Measurements from ENCODE around the gene RCC2.

The RCC2 gene

GRCh38 chr1:17441993-17442357, 2.5 kb upstream of the RCC2 start:
- DNase-seq = no peak

- peak; percentile 24 to 26 for DNase-seq
These were observed 2.0 kb upstream of the RCC2 start for GRCh38 chr1:17441265-17441992.

GRCh38 chr1:17440827-17441168, 1.3 kb upstream of the RCC2 start:
- DNase-seq = no peak

GRCh38 chr1:17440074-17440826, 773 bp upstream of the RCC2 start:
- DNase-seq = no peak

- DNase-seq = peak; percentile 88 to 93
These were observed 893 bp downstream of the RCC2 start for GRCh38 chr1:17438318-17439249.

GRCh38 chr1:17437580-17438317, 1.7 kb downstream of the RCC2 start:
- peak; percentile 29 to 69 for DNase-seq

- DNase-seq = no peak
These were observed 2.3 kb downstream of the RCC2 start for GRCh38 chr1:17437260-17437579.

- DNase-seq = no peak
These were observed 2.9 kb downstream of the RCC2 start for GRCh38 chr1:17436380-17437174.

- no peak for DNase-seq
These were observed 4.9 kb downstream of the RCC2 start for GRCh38 chr1:17434601-17435000.

- no peak for DNase-seq
These were observed 5.5 kb downstream of the RCC2 start for GRCh38 chr1:17434016-17434415.

GRCh38 chr1:17433261-17433660, 6.2 kb downstream of the RCC2 start:
- DNase-seq = no peak

- no peak for DNase-seq
These were observed 7.1 kb downstream of the RCC2 start for GRCh38 chr1:17432412-17432811.

- no peak for DNase-seq
These were observed 10.3 kb downstream of the RCC2 start for GRCh38 chr1:17429183-17429582.

GRCh38 chr1:17427696-17428660, 11.5 kb downstream of the RCC2 start:
- no peak for DNase-seq

GRCh38 chr1:17425806-17426600, 13.5 kb downstream of the RCC2 start:
- DNase-seq = peak; percentile 47 to 68

GRCh38 chr1:17423781-17424245, 15.7 kb downstream of the RCC2 start:
- no peak for DNase-seq

GRCh38 chr1:17422461-17422860, 17.0 kb downstream of the RCC2 start:
- no peak for DNase-seq

- DNase-seq = no peak
These were observed 19.0 kb downstream of the RCC2 start for GRCh38 chr1:17420391-17420918.

GRCh38 chr1:17419626-17420328, 19.7 kb downstream of the RCC2 start:
- peak; percentile 49 to 52 for DNase-seq
